H1 (cell line): ENCODE measurements around the gene BTBD7. TPM values are rescaled to one million over a fixed set of nuclear protein-coding genes. Genes with fewer than 3 reads are reported as not detected.

ENCODE experiments used
- CTCF ChIA-PET: fragments of 300-600 bp; sonication (Branson Sonifier 250); formaldehyde crosslinking; loops from one replicate; lab custom pipeline; 2021; ENCODE audit not compliant: partially characterized antibody; lab: Charles Lee
- POLR2A ChIA-PET: fragments of 300-600 bp; sonication (Branson Sonifier 250); formaldehyde crosslinking; loops from one replicate; lab custom pipeline; 2021; ENCODE audit warnings: inconsistent platforms; ENCODE audit not compliant: partially characterized antibody; lab: Charles Lee
- DNase-seq, 2 experiments: peaks; one replicate each; pipeline versions ENCODE4 v3.0.0 to v3.0.0-alpha.2; 2010 to 2022; ENCODE audit warnings: low spot score in 2 of 2, low read depth in 1 of 2, mixed read lengths in 1 of 2
- FAIRE-seq: peaks from 2 replicates; lab custom pipeline; 2011; peaks lifted over from hg19 to GRCh38; lab: Jason Lieb, UNC
- H2AFZ ChIP-seq: 2 replicates; pipeline ENCODE4 v1.8.1; 2012; ENCODE audit warnings: low read length, inconsistent platforms
- H2AK5ac ChIP-seq: 2 replicates; pipeline ENCODE4 v1.6.1; 2013; ENCODE audit warnings: low read depth, low read length
- H2BK120ac ChIP-seq: replicated peaks from 2 replicates; pipeline ENCODE3; 2013; ENCODE audit warnings: low read depth, low read length, inconsistent platforms
- H2BK12ac ChIP-seq: 2 replicates; pipeline ENCODE4 v1.6.1; 2013; ENCODE audit warnings: low read depth, low read length
- H2BK15ac ChIP-seq: 2 replicates; pipeline ENCODE4 v1.6.1; 2013; ENCODE audit warnings: low read length
- H2BK20ac ChIP-seq: 2 replicates; pipeline ENCODE4 v1.6.1; 2013; ENCODE audit warnings: low read length
- H2BK5ac ChIP-seq: 2 replicates; pipeline ENCODE4 v1.6.1; 2013; ENCODE audit warnings: low read depth, low read length
- H3K14ac ChIP-seq: 2 replicates; pipeline ENCODE4 v1.6.1; 2013; ENCODE audit warnings: inconsistent platforms; ENCODE audit not compliant: insufficient read length
- H3K18ac ChIP-seq: 2 replicates; pipeline ENCODE4 v1.6.1; 2013; ENCODE audit warnings: low read length; ENCODE audit errors: extremely low read depth
- H3K23ac ChIP-seq: 2 replicates; pipeline ENCODE4 v1.6.1; 2013; ENCODE audit warnings: inconsistent platforms; ENCODE audit not compliant: insufficient read length
- H3K23me2 ChIP-seq: 2 replicates; pipeline ENCODE4 v1.6.1; 2013; ENCODE audit warnings: low read depth, low read length
- H3K27ac ChIP-seq: 2 replicates; pipeline ENCODE4 v1.6.1; 2011; ENCODE audit warnings: low read depth, low read length, inconsistent platforms
- H3K27me3 ChIP-seq, 4 experiments: replicated peaks in 1 of 4; 1 replicate in 1 of 4; 2 replicates in 3 of 4; pipeline versions ENCODE4 v1.6.1 to v1.8.1; 2011 to 2013; ENCODE audit warnings: low read length in 3 of 4, mild to moderate bottlenecking in 3 of 4, inconsistent platforms in 2 of 4, mixed read lengths in 2 of 4, moderate library complexity in 1 of 4; ENCODE audit not compliant: control insufficient read depth in 3 of 4, insufficient read depth in 3 of 4; ENCODE audit errors: extremely low read depth in 1 of 4
- H3K36me3 ChIP-seq, 4 experiments: 2 replicates each; pipeline versions ENCODE4 v1.6.1 to v1.8.1; 2011 to 2013; ENCODE audit warnings: mild to moderate bottlenecking in 4 of 4, low read length in 3 of 4, moderate library complexity in 2 of 4, control low read depth in 1 of 4, inconsistent platforms in 1 of 4; ENCODE audit not compliant: insufficient read depth in 4 of 4, control insufficient read depth in 2 of 4
- H3K4ac ChIP-seq: replicated peaks from 2 replicates; pipeline ENCODE3; 2013; ENCODE audit warnings: low read length, low read depth, mixed read lengths, inconsistent platforms; ENCODE audit not compliant: insufficient read length
- H3K4me1 ChIP-seq, 4 experiments: replicated peaks in 1 of 4; 1 replicate in 1 of 4; 2 replicates in 3 of 4; pipeline versions ENCODE4 v1.6.1 to v1.8.1; 2011 to 2013; ENCODE audit warnings: low read length in 3 of 4, inconsistent platforms in 2 of 4, mixed read lengths in 1 of 4; ENCODE audit not compliant: insufficient read depth in 4 of 4, control insufficient read depth in 3 of 4
- H3K4me2 ChIP-seq, 2 experiments: 2 replicates each; pipeline versions ENCODE4 v1.6.1 to v1.8.1; 2011 to 2013; ENCODE audit warnings: low read depth in 2 of 2, low read length in 2 of 2, control low read depth in 1 of 2, inconsistent platforms in 1 of 2, mild to moderate bottlenecking in 1 of 2; ENCODE audit not compliant: insufficient read depth in 1 of 2
- H3K4me3 ChIP-seq, 4 experiments: fragments of 200-600, 300-600 bp in 1 of 4; sonication (generic), shearing (Covaris generic), sonication (Bioruptor Twin) in 1 of 4; 2 replicates each; pipeline versions ENCODE4 v1.5.1 to v1.8.1; 2011 to 2016; ENCODE audit warnings: low read length in 4 of 4, low read depth in 3 of 4, control low read depth in 2 of 4, inconsistent platforms in 2 of 4, mild to moderate bottlenecking in 2 of 4, mixed read lengths in 1 of 4, moderate library complexity in 1 of 4; ENCODE audit not compliant: insufficient read depth in 2 of 4; ENCODE audit errors: extremely low read depth in 1 of 4
- H3K56ac ChIP-seq: replicated peaks from 2 replicates; pipeline ENCODE3; 2013; ENCODE audit warnings: low read depth, mild to moderate bottlenecking, mixed read lengths, low read length, inconsistent platforms; ENCODE audit not compliant: insufficient read length
- H3K79me1 ChIP-seq: 2 replicates; pipeline ENCODE4 v1.6.1; 2013; ENCODE audit warnings: low read depth, low read length, control low read depth
- H3K79me2 ChIP-seq, 2 experiments: 2 replicates each; pipeline versions ENCODE4 v1.6.1 to v1.8.1; 2012 to 2013; ENCODE audit warnings: low read length in 2 of 2, mild to moderate bottlenecking in 2 of 2, inconsistent platforms in 1 of 2; ENCODE audit not compliant: insufficient read depth in 2 of 2, control insufficient read depth in 1 of 2
- H3K9ac ChIP-seq, 4 experiments: replicated peaks in 1 of 4; 1 replicate in 1 of 4; 2 replicates in 3 of 4; pipeline versions ENCODE4 v1.6.1 to v1.8.1; 2011 to 2013; ENCODE audit warnings: low read depth in 3 of 4, low read length in 3 of 4, control low read depth in 2 of 4, mild to moderate bottlenecking in 2 of 4, moderate library complexity in 2 of 4, inconsistent platforms in 1 of 4; ENCODE audit errors: extremely low read depth in 1 of 4
- H3K9me3 ChIP-seq, 2 experiments: 2 replicates each; pipeline versions ENCODE4 v1.6.1 to v1.8.1; 2012 to 2013; ENCODE audit warnings: mild to moderate bottlenecking in 2 of 2, moderate library complexity in 2 of 2, control low read depth in 1 of 2, inconsistent platforms in 1 of 2, low read depth in 1 of 2, low read length in 1 of 2, mixed read lengths in 1 of 2; ENCODE audit not compliant: insufficient read depth in 2 of 2
- H4K20me1 ChIP-seq, 2 experiments: replicated peaks in 1 of 2; 2 replicates each; pipeline versions ENCODE3 to v1.8.1; 2011 to 2013; ENCODE audit warnings: inconsistent platforms in 2 of 2, low read length in 2 of 2, mild to moderate bottlenecking in 1 of 2; ENCODE audit not compliant: insufficient read depth in 2 of 2, control insufficient read depth in 1 of 2
- H4K5ac ChIP-seq: 2 replicates; pipeline ENCODE4 v1.6.1; 2013; ENCODE audit warnings: low read length, low read depth, mixed read lengths, inconsistent platforms; ENCODE audit not compliant: insufficient read length
- H4K8ac ChIP-seq: 2 replicates; pipeline ENCODE4 v1.8.0; 2013; ENCODE audit warnings: mild to moderate bottlenecking, moderate library complexity, low read length, inconsistent platforms; ENCODE audit not compliant: insufficient read depth; ENCODE audit errors: extremely low read depth
- H4K91ac ChIP-seq: replicated peaks from 2 replicates; pipeline ENCODE3; 2013; ENCODE audit warnings: low read length, mixed read lengths, inconsistent platforms; ENCODE audit not compliant: insufficient read length
- CEBPB ChIP-seq: IDR thresholded peaks from 2 replicates; pipeline ENCODE4 v1.6.1; 2012; ENCODE audit warnings: low read depth, low read length
- GTF2F1 ChIP-seq: IDR thresholded peaks from 2 replicates; pipeline ENCODE4 v1.6.1; 2012; ENCODE audit warnings: low read depth, low read length, improper control_type of control experiment, borderline replicate concordance
- TEAD4 ChIP-seq: IDR thresholded peaks from 2 replicates; pipeline ENCODE4 v1.6.1; 2012; ENCODE audit warnings: low read depth, low read length, inconsistent platforms, mixed read lengths
- whole genome bisulfite sequencing, 2 experiments: shearing (Covaris generic) in 1 of 2; methylation state at CpG; one replicate each; pipeline versions ENCODE4 v1.1.6 to v1.1.7; 2013 to 2015; ENCODE audit warnings: low lambda C conversion rate in 2 of 2, mixed read lengths in 2 of 2, inconsistent platforms in 1 of 2, low coverage in 1 of 2, missing lambda C conversion rate in 1 of 2; ENCODE audit not compliant: insufficient replicate concordance in 2 of 2, insufficient coverage in 1 of 2, insufficient read length in 1 of 2; ENCODE audit errors: extremely low coverage in 1 of 2, missing lambda C conversion rate in 1 of 2; 5-methylcytosine and 5-hydroxymethylcytosine counted together
- polyA plus RNA-seq, 7 experiments: library from polyadenylated mRNA; depleted of rRNA in 3 of 7; stranded (reverse) in 5 of 7; unstranded in 2 of 7; fragments of >200 nt in 5 of 7; fragments of 200-250 nt in 2 of 7; gene quantifications; 1 replicate in 5 of 7; 2 replicates in 1 of 7; 4 replicates in 1 of 7; pipeline versions ENCODE4 v1.2.1 to v1.2.3, GENCODE V29; 2011 to 2013; ENCODE audit warnings: missing spikeins in 2 of 7, mixed read lengths in 2 of 7
- total RNA-seq: library from RNA; stranded (reverse); fragmentation: NEBNext Ultra II Directional; extraction: Animal tissue kit (Norgen Biotek cat#: 25700); gene quantifications from 2 replicates; pipeline ENCODE4 v1.2.1, GENCODE V29; 2021

Gene BTBD7
- total and polyA plus RNA-seq, 2 of the 8 experiments (the other 6 are each of a cell fraction or from before 2014, with no cell fraction given), result 12.1 to 46.1 TPM

- POLR2A ChIA-PET, result no interaction called here
- TF ChIP-seq TEAD4 (peak; percentile 70), GTF2F1 (no peak), CEBPB (peak; percentile 90)
- TF ChIP-seq, all 59 proteins: peak for 2
- no peak overlapping the region for H2BK20ac ChIP-seq
- H3K36me3 ChIP-seq, result no peaks in the 10 kb centered on the region
- no peak overlapping the region for H2BK120ac ChIP-seq
- H3K56ac ChIP-seq, result no peak overlapping the region
- no peak overlapping the region for H2BK5ac ChIP-seq
- WGBS, 2 experiments, result 79% methylated on average over 5 of the region's 5 CpGs; no CpG with 5 or more reads in 1 of the 2 experiments
- no peak overlapping the region for H2AK5ac ChIP-seq
- no peak overlapping the region for H3K14ac ChIP-seq
- H3K4me1 ChIP-seq, result no peaks in the 10 kb centered on the region
- H3K4ac ChIP-seq, result no peak overlapping the region
- H3K27ac ChIP-seq, result no peak overlapping the region
- no peak overlapping the region for H2BK12ac ChIP-seq
- no peaks in the 10 kb centered on the region for H3K9me3 ChIP-seq
- no peak overlapping the region for H3K4me3 ChIP-seq
- no peak overlapping the region for H4K91ac ChIP-seq
- CTCF ChIA-PET, result interaction anchor here (1.4 kb wide), 1 partner anchor 26 kb away, joined by 4 read pairs; no protein-coding TSS in a partner anchor
- H3K79me2 ChIP-seq, result no peaks in the 10 kb centered on the region
- no peak for FAIRE-seq
- no peaks in the 10 kb centered on the region for H3K23me2 ChIP-seq
- no peak overlapping the region for H3K23ac ChIP-seq
- H3K4me2 ChIP-seq, result no peak overlapping the region
- no peak for DNase-seq
- H4K8ac ChIP-seq, result no peak overlapping the region
- no peak overlapping the region for H3K18ac ChIP-seq
- no peak overlapping the region for H2AFZ ChIP-seq
- H4K5ac ChIP-seq, result no peak overlapping the region
- H3K9ac ChIP-seq, result no peak overlapping the region
- no peaks in the 10 kb centered on the region for H4K20me1 ChIP-seq
- no peaks in the 10 kb centered on the region for H3K27me3 ChIP-seq
- no peaks in the 10 kb centered on the region; the same call in 1 of the 2 replicates for H3K79me1 ChIP-seq
- no peak overlapping the region for H2BK15ac ChIP-seq
These were observed 132.3 kb downstream of the BTBD7 start for GRCh38 chr14:93200553-93200952.
